HEK293 (cell line): ENCODE results near the gene TADA3.

Experiments
- HOXA7 ChIP-seq: sonication (generic); formaldehyde crosslinking; IDR thresholded peaks from 2 replicates; pipeline ENCODE4 v1.8.1; 2022; ENCODE audit warnings: missing genetic modification reagents, borderline replicate concordance
- INSM2 ChIP-seq: fragments of 450-650 bp; formaldehyde crosslinking; IDR thresholded peaks from 2 replicates; pipeline ENCODE4 v1.5.1; 2016; ENCODE audit warnings: missing biosample characterization, missing genetic modification characterization
- MYNN ChIP-seq: fragments of 450-650 bp; formaldehyde crosslinking; IDR thresholded peaks from 2 replicates; pipeline ENCODE4 v1.5.1; 2016; ENCODE audit warnings: missing biosample characterization, missing genetic modification characterization, borderline replicate concordance
- PRDM10 ChIP-seq: fragments of 450-650 bp; formaldehyde crosslinking; IDR thresholded peaks from 2 replicates; pipeline ENCODE4 v1.5.1; 2016; ENCODE audit warnings: missing biosample characterization, missing genetic modification characterization
- ZBTB10 ChIP-seq: fragments of 450-650 bp; formaldehyde crosslinking; IDR thresholded peaks from 2 replicates; pipeline ENCODE4 v1.5.1; 2016; ENCODE audit warnings: missing biosample characterization, missing genetic modification characterization
- ZBTB17 ChIP-seq: fragments of 450-650 bp; formaldehyde crosslinking; IDR thresholded peaks from 2 replicates; pipeline ENCODE4 v1.5.1; 2016; ENCODE audit warnings: missing biosample characterization, missing genetic modification characterization
- ZBTB44 ChIP-seq: fragments of 450-650 bp; IDR thresholded peaks from 2 replicates; pipeline ENCODE4 v1.5.1; 2018; ENCODE audit warnings: missing biosample characterization, mild to moderate bottlenecking, missing genetic modification characterization
- ZFP37 ChIP-seq: fragments of 450-650 bp; formaldehyde crosslinking; IDR thresholded peaks from 2 replicates; pipeline ENCODE4 v1.5.1; 2016; ENCODE audit warnings: missing biosample characterization, missing genetic modification characterization
- ZNF140 ChIP-seq: fragments of 450-650 bp; formaldehyde crosslinking; IDR thresholded peaks from 2 replicates; pipeline ENCODE4 v1.5.1; 2016; ENCODE audit warnings: missing biosample characterization, missing genetic modification characterization
- ZNF26 ChIP-seq: fragments of 450-650 bp; formaldehyde crosslinking; IDR thresholded peaks from 2 replicates; pipeline ENCODE4 v1.5.1; 2016; ENCODE audit warnings: missing biosample characterization, missing genetic modification characterization
- ZNF391 ChIP-seq: fragments of 450-650 bp; formaldehyde crosslinking; IDR thresholded peaks from 2 replicates; pipeline ENCODE4 v1.5.1; 2016; ENCODE audit warnings: low read depth, missing biosample characterization, missing genetic modification characterization, borderline replicate concordance
- ZNF433 ChIP-seq: fragments of 450-650 bp; formaldehyde crosslinking; IDR thresholded peaks from 2 replicates; pipeline ENCODE4 v1.5.1; 2016; ENCODE audit warnings: missing biosample characterization, missing genetic modification characterization, low read depth
- ZNF510 ChIP-seq: fragments of 450-650 bp; formaldehyde crosslinking; IDR thresholded peaks from 2 replicates; pipeline ENCODE4 v1.5.1; 2018; ENCODE audit warnings: mild to moderate bottlenecking, missing genetic modification characterization, missing biosample characterization; ENCODE audit not compliant: insufficient replicate concordance
- ZNF549 ChIP-seq: fragments of 450-650 bp; IDR thresholded peaks from 2 replicates; pipeline ENCODE4 v1.5.1; 2018; ENCODE audit warnings: missing biosample characterization, missing genetic modification characterization, mild to moderate bottlenecking, inconsistent platforms, moderate library complexity
- ZNF664 ChIP-seq: fragments of 450-650 bp; formaldehyde crosslinking; IDR thresholded peaks from 2 replicates; pipeline ENCODE4 v1.5.1; 2016; ENCODE audit warnings: missing biosample characterization, missing genetic modification characterization
- ZNF677 ChIP-seq: fragments of 450-650 bp; IDR thresholded peaks from 2 replicates; pipeline ENCODE4 v1.5.0; 2018; ENCODE audit warnings: missing biosample characterization, mild to moderate bottlenecking, missing genetic modification characterization, moderate library complexity
- ZNF777 ChIP-seq: fragments of 450-650 bp; formaldehyde crosslinking; IDR thresholded peaks from 2 replicates; pipeline ENCODE4 v1.5.1; 2017; ENCODE audit warnings: missing biosample characterization, missing genetic modification characterization, borderline replicate concordance
- ZNF785 ChIP-seq: fragments of 450-650 bp; formaldehyde crosslinking; IDR thresholded peaks from 2 replicates; pipeline ENCODE4 v1.5.1; 2016; ENCODE audit warnings: missing biosample characterization, missing genetic modification characterization
- ZSCAN16 ChIP-seq: fragments of 450-650 bp; formaldehyde crosslinking; IDR thresholded peaks from 2 replicates; pipeline ENCODE4 v1.5.1; 2016; ENCODE audit warnings: missing biosample characterization, missing genetic modification characterization
- ZSCAN4 ChIP-seq: fragments of 450-650 bp; formaldehyde crosslinking; IDR thresholded peaks from 2 replicates; pipeline ENCODE4 v1.5.1; 2017; ENCODE audit warnings: missing biosample characterization, missing genetic modification characterization

TADA3 gene

GRCh38 chr3:9731206-9732079, 60.8 kb downstream of the TADA3 start, which contains the start of gene BRPF1 (continued):
- TF ChIP-seq ZBTB44 (tag by site-specific recombination), result peak; percentile 70
- peak; percentile 96 for TF ChIP-seq ZNF785 (tag by site-specific recombination)
- TF ChIP-seq ZNF777, result peak; percentile 91
- no peak for TF ChIP-seq HOXA7
- TF ChIP-seq INSM2, result peak; percentile 96
- no peak for TF ChIP-seq ZNF510 (tag by site-specific recombination)
- TF ChIP-seq ZBTB17 (tag by site-specific recombination), result peak; percentile 93
- no peak for TF ChIP-seq ZNF549 (tag by site-specific recombination)
- TF ChIP-seq ZNF433 (tag by site-specific recombination), result no peak
- TF ChIP-seq ZNF140 (tag by site-specific recombination), result no peak
- TF ChIP-seq PRDM10, result peak; percentile 48; the same call in 1 of the 2 replicates
- TF ChIP-seq ZBTB10 (tag by site-specific recombination), result peak; percentile 76
- no peak; the same call in 1 of the 2 replicates for TF ChIP-seq ZFP37 (tag by site-specific recombination)
- TF ChIP-seq ZNF391 (tag by site-specific recombination), result peak; percentile 99
- TF ChIP-seq ZSCAN4, result peak; percentile 60; the same call in 1 of the 2 replicates
- TF ChIP-seq ZNF664 (tag by site-specific recombination), result peak; percentile 49; the same call in 1 of the 2 replicates
- 0 out of 2 replicates have a peak, but pooled peaks have one; percentile 40 for TF ChIP-seq ZSCAN16 (tag by site-specific recombination)
- TF ChIP-seq MYNN (tag by site-specific recombination), result peak; percentile 56; the same call in 1 of the 2 replicates
- TF ChIP-seq ZNF677 (tag by site-specific recombination), result peak; percentile 35; the same call in 1 of the 2 replicates
- 0 out of 2 replicates have a peak, but pooled peaks have one; percentile 19 for TF ChIP-seq ZNF26 (tag by site-specific recombination)
